Peyer's patch (tissue), 4 donors: ENCODE data around the gene MED15.

Experiments
- POLR2A ChIP-seq, 2 donors: fragments of 450-650 bp; IDR thresholded peaks; one replicate each; pipeline ENCODE4 v1.5.1; 2017; ENCODE audit warnings: antibody characterized with exemption in 2 of 2, mild to moderate bottlenecking in 2 of 2, moderate library complexity in 2 of 2
- TF ChIP-seq, protein P1 (sequence below), 6 experiments: fragments of 450-650 bp in 4 of 6; fragments of 200-600 bp in 2 of 6; sonication (generic) in 1 of 6; IDR thresholded peaks; one replicate each; pipeline ENCODE4 v1.5.1; 2017 to 2019; ENCODE audit warnings: antibody characterized with exemption in 6 of 6, mild to moderate bottlenecking in 3 of 6, moderate library complexity in 1 of 6

- TF ChIP-seq, protein P1, sequence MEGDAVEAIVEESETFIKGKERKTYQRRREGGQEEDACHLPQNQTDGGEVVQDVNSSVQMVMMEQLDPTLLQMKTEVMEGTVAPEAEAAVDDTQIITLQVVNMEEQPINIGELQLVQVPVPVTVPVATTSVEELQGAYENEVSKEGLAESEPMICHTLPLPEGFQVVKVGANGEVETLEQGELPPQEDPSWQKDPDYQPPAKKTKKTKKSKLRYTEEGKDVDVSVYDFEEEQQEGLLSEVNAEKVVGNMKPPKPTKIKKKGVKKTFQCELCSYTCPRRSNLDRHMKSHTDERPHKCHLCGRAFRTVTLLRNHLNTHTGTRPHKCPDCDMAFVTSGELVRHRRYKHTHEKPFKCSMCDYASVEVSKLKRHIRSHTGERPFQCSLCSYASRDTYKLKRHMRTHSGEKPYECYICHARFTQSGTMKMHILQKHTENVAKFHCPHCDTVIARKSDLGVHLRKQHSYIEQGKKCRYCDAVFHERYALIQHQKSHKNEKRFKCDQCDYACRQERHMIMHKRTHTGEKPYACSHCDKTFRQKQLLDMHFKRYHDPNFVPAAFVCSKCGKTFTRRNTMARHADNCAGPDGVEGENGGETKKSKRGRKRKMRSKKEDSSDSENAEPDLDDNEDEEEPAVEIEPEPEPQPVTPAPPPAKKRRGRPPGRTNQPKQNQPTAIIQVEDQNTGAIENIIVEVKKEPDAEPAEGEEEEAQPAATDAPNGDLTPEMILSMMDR (IDR thresholded peaks at IDR 0.05): no peak
- TF ChIP-seq POLR2A (IDR thresholded peaks at IDR 0.05): no peak
Observed at GRCh38 chr22:20491346-20491745, 16.1 kb upstream of the MED15 start.
